AG20443 (cell line): Measurements from ENCODE around the gene GPSM3.
"Not testable (repeated sequence)": the region's sequence is repeated elsewhere in the genome, so short reads cannot be mapped to it uniquely, and the experiment has no call there.

Experiments
- DNase-seq: peaks from one replicate; pipeline ENCODE4 v3.0.0; 2012; ENCODE audit warnings: low spot score, mixed read lengths

Gene GPSM3

GRCh38 chr6:32202186-32202585 is 9.7 kb upstream of the GPSM3 start:
- no peak for DNase-seq

GRCh38 chr6:32200711-32201475 is 8.4 kb upstream of the GPSM3 start:
- DNase-seq, result no peak

- DNase-seq, result no peak
Measured at GRCh38 chr6:32198866-32199265, 6.4 kb upstream of the GPSM3 start.

GRCh38 chr6:32198345-32198696 is 5.9 kb upstream of the GPSM3 start:
- no peak for DNase-seq

GRCh38 chr6:32196682-32197616 is 4.5 kb upstream of the GPSM3 start:
- DNase-seq, result no peak

- peak; percentile 75 for DNase-seq
Measured at GRCh38 chr6:32195902-32196681, 3.6 kb upstream of the GPSM3 start.

GRCh38 chr6:32195652-32195901 is 3.1 kb upstream of the GPSM3 start:
- DNase-seq, result peak; percentile 98

- no peak for DNase-seq
Measured at GRCh38 chr6:32194825-32195651, 2.6 kb upstream of the GPSM3 start.

- no peak for DNase-seq
Measured at GRCh38 chr6:32194388-32194787, 1.9 kb upstream of the GPSM3 start.

- not testable (repeated sequence) for DNase-seq
Measured at GRCh38 chr6:32193096-32193495, 653 bp upstream of the GPSM3 start.

GRCh38 chr6:32191696-32192607 is 491 bp downstream of the GPSM3 start:
- DNase-seq, result no peak

GRCh38 chr6:32190911-32191677 is 1.3 kb downstream of the GPSM3 start:
- no peak for DNase-seq

GRCh38 chr6:32190054-32190851 is 2.2 kb downstream of the GPSM3 start, which contains the start of gene PBX2:
PBX2 (minus strand) TSS chr6:32190202; CDS start chr6:32189915, 287 bp downstream.
- DNase-seq, result peak; percentile 74

GRCh38 chr6:32189742-32190053 is 2.7 kb downstream of the GPSM3 start:
- DNase-seq, result no peak

- no peak for DNase-seq
Measured at GRCh38 chr6:32189069-32189741, 3.2 kb downstream of the GPSM3 start.

- no peak for DNase-seq
Measured at GRCh38 chr6:32188381-32189068, 3.9 kb downstream of the GPSM3 start.

- not testable (repeated sequence) for DNase-seq
Measured at GRCh38 chr6:32187725-32188380, 4.6 kb downstream of the GPSM3 start.
